Activated CD4-positive, alpha-beta memory T cell treated with anti-CD3 and anti-CD28 coated beads for 36 hours (primary cell): ENCODE results near the gene NFATC3. TPM values are rescaled to one million over a fixed set of nuclear protein-coding genes. Genes with fewer than 3 reads are reported as not detected.
A peak's percentile ranks its signal among the peaks of the same experiment; 100 is the strongest.

Experiments used
- CTCF ChIA-PET: fragments of 350-600 bp; sonication (Branson Sonifier 250); formaldehyde crosslinking; loops from one replicate; lab custom pipeline; 2021; ENCODE audit warnings: antibody characterized with exemption, inconsistent platforms; lab: Charles Lee
- POLR2A ChIA-PET: fragments of 350-600 bp; sonication (Branson Sonifier 250); formaldehyde crosslinking; loops from one replicate; lab custom pipeline; 2021; ENCODE audit warnings: antibody characterized with exemption; lab: Charles Lee
- DNase-seq: peaks from one replicate; pipeline ENCODE4 v3.0.0-alpha.2; 2020
- H3K27ac Mint-ChIP-seq: one replicate; pipeline ENCODE4 v1.8.0; 2021; ENCODE audit warnings: mixed read lengths
- H3K27me3 Mint-ChIP-seq: one replicate; pipeline ENCODE4 v1.8.0; 2021; ENCODE audit warnings: mixed read lengths
- H3K36me3 Mint-ChIP-seq: one replicate; pipeline ENCODE4 v1.8.0; 2021; ENCODE audit warnings: mixed read lengths
- H3K4me1 Mint-ChIP-seq: one replicate; pipeline ENCODE4 v1.8.0; 2021; ENCODE audit warnings: low read depth, mixed read lengths
- H3K4me3 Mint-ChIP-seq: one replicate; pipeline ENCODE4 v1.8.0; 2021; ENCODE audit warnings: mild to moderate bottlenecking, mixed read lengths
- H3K9me3 Mint-ChIP-seq: one replicate; pipeline ENCODE4 v1.8.0; 2021; ENCODE audit warnings: mixed read lengths
- intact Hi-C: fragments of 100-400 bp; cut with micrococcal nuclease; formaldehyde crosslinking; loops from one replicate; pipeline ENCODE4 v1.15.1; 2023
- total RNA-seq, 2 experiments: library from RNA; stranded (reverse); gene quantifications; one replicate each; pipeline ENCODE4 v1.2.3, GENCODE V29; 2021

Gene NFATC3
- total RNA-seq, 2 experiments from 2014 or later: 83.4 to 85.2 TPM

DNA sequence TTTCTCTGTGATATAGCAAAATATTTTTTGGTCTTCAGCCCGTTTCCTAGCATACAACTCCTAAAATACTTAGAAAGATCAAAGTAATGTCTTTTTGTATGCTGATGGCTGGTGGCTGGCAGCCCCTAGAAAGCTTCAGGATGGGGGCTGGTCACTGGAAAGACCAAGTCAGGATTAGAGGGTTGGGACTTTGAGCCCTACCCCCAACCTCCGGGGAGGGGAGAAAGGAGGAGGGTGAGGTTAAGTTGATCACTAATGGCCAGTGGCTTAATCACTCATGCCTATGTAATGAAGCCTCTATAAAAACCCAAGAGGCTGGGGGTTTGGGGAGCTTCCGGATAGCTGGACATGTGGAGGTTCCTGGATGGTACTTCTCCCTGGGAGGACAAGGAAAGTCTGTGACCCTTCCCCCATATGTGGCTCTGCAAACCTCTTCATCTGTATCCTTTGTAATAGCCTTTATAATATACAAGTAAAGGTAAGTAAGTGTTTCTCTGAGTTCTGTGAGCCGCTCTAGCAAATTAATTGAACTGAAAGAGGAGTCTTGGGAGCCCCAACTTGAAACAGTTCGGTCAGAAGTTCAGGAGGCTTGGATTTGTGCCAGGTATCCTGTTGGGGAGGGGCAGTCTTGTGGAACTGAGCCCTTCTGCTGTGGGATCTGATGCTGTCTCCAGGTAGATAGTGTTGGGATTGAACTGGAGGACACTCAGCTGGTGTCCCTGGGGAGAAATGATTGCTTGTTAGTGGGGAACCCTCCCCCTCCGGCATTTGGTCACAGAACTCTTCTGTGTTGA is 182.6 kb downstream of the NFATC3 start:
- CTCF ChIA-PET: no interaction called here
- H3K9me3 Mint-ChIP-seq: no peaks in the 10 kb centered on the region
- intact Hi-C loops: loop anchor here (10.0 kb wide), 1 partner anchor 177 kb away; the partner anchor contains the start of gene SMPD3
- no peak for DNase-seq
- POLR2A ChIA-PET: interaction anchor here (1.2 to 2.2 kb wide), 2 partner anchors 22 to 43 kb away, joined by 3 to 7 read pairs; partner anchors contain the start of genes PRMT7 and SLC7A6OS
- H3K4me1 Mint-ChIP-seq: peaks cover 71% of the 10 kb centered on the region
- H3K27me3 Mint-ChIP-seq: no peaks in the 10 kb centered on the region
- peak overlapping the region; percentile 7 for H3K4me3 Mint-ChIP-seq
- peaks cover 28% of the 10 kb centered on the region for H3K36me3 Mint-ChIP-seq
- H3K27ac Mint-ChIP-seq: peak overlapping the region; percentile 82

DNA sequence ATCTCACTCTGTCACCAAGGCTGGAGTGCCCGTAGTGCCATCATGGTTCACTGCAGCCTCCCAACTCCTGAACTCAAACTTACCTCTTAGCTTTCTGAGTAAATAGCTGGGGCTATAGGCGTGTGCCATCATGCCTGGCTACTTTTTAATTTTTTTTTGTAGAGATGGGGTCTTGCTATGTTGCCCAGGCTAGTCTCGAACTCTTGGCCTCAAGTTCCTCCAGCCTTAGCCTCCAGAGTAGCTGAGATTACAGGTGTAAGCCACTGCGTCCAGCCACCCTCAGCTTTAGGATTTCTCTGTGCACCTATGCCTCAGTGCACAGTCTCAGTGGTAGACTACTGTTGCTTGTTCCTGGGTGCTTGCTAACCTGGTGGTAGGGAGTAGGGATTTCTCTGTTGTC is 184.6 kb downstream of the NFATC3 start:
- H3K27me3 Mint-ChIP-seq: no peaks in the 10 kb centered on the region
- ChIA-PET POLR2A (interaction anchor here (0.6 kb wide), 1 partner anchor 9 kb away, joined by 3 read pairs; no protein-coding TSS in a partner anchor), CTCF (interaction anchor here (0.6 to 7.8 kb wide), 3 partner anchors 8 to 1344 kb away, joined by 3 to 58 read pairs (median 3); no protein-coding TSS in a partner anchor)
- no peaks in the 10 kb centered on the region for H3K9me3 Mint-ChIP-seq
- no peak for DNase-seq
- H3K36me3 Mint-ChIP-seq: peaks cover 44% of the 10 kb centered on the region
- intact Hi-C loops: loop anchor here (1.0 to 10.0 kb wide), 4 partner anchors 18 to 1055 kb away; partner anchors contain the start of gene SMPD3
- peaks cover 80% of the 10 kb centered on the region for H3K4me1 Mint-ChIP-seq
- H3K27ac Mint-ChIP-seq: peak overlapping the region; percentile 93
- no peak overlapping the region for H3K4me3 Mint-ChIP-seq

DNA sequence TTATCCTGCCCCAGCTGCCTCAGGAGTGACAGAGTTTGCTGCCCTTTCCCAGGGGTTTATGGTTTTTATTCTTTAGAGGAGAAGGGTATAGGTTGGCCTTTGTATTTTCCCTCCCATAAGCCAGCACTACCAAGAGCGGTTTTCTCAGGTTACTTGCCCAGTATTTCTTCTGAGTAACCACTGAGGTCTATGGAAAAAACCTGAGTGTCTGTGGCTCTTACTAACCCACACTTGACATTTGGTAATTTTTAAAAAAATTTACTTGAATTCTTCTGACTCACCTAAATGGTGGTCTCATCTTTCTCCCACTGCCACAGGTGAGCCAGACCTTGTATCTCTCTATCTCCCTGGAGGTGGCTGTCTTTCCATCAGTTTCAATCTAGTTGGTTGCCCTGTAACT is 185.2 kb downstream of the NFATC3 start:
- POLR2A ChIA-PET: interaction anchor here (0.6 kb wide), 1 partner anchor 55 kb away, joined by 3 read pairs; no protein-coding TSS in a partner anchor
- Mint-ChIP-seq H3K36me3 (peaks cover 45% of the 10 kb centered on the region), H3K4me3 (no peak overlapping the region), H3K9me3 (no peaks in the 10 kb centered on the region), H3K27ac (peak overlapping the region; percentile 93), H3K27me3 (no peaks in the 10 kb centered on the region), H3K4me1 (peaks cover 86% of the 10 kb centered on the region)
- intact Hi-C loops: loop anchor here (1.0 to 10.0 kb wide), 3 partner anchors 17 to 1054 kb away; no protein-coding TSS in a partner anchor
- DNase-seq: no peak
- CTCF ChIA-PET: interaction anchor here (0.6 to 7.8 kb wide), 2 partner anchors 9 to 57 kb away, joined by 3 to 58 read pairs; no protein-coding TSS in a partner anchor

DNA sequence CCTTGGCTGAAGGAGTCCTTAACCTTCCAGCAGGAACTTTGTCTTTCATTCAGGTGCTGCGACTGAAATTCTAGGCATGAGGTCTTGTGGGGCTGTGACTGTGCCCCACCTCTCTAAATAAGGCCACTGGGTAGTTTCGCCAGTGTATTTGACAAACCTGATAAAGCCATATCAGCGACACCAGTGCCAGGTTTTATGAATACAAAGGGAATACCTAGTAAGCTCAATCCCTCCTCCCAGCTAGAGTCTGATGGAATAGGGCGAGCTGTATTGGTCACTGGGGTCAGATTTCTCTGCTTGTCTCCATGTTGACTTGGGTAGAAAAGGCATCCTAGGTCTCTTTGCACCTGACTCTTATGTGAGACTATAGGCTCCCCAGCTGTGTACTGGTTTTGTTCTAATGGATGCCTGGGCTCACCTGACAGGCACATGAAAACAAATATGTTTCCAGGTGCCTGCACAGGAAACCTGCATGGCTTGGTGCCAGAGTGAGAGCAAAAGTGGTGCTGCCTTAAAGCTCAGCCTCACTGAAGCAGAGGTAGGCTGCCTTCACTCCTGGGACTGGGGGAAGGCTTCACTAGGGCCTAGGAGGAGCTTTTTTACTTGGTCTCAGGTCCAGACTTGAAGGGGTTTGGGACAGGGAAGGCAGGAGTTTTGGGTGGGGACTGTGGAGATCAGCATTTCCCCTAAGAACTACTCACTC is 187.5 kb downstream of the NFATC3 start:
- Mint-ChIP-seq H3K4me3 (peak overlapping the region; percentile 44), H3K4me1 (peaks cover 82% of the 10 kb centered on the region), H3K36me3 (peaks cover 49% of the 10 kb centered on the region), H3K27me3 (no peaks in the 10 kb centered on the region), H3K9me3 (no peaks in the 10 kb centered on the region), H3K27ac (peak overlapping the region; percentile 93)
- peak; percentile 53 for DNase-seq
- CTCF ChIA-PET: interaction anchor here (0.6 to 7.8 kb wide), 8 partner anchors 9 to 248 kb away, joined by 3 to 58 read pairs (median 6); partner anchors contain the start of genes PRMT7, SLC7A6 and SLC7A6OS
- POLR2A ChIA-PET: interaction anchor here (0.6 to 3.3 kb wide), 6 partner anchors 9 to 54 kb away, joined by 4 to 18 read pairs (median 6); partner anchors contain the start of genes PLA2G15, PRMT7, SLC7A6 and SLC7A6OS
- intact Hi-C loops: loop anchor here (10.0 kb wide), 2 partner anchors 252 to 1052 kb away; no protein-coding TSS in a partner anchor

DNA sequence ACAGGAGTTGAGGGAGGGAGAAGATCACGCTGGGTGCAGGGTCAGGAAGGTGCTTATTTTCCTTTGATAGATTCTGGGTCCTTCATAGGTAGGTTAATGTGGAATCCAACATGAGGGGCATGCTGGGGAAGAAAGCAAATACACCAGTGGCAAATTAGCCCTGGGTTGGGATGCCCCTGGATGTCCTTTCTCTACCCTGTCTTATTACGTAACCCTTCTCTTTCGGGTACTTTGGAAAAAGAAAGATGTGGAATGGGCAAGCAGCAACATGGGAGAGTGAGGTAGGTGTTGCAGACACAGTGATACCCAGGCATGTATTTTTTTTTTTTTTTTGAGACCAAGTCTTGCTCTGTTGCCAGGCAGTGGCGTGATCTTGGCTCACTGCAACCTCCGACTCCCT is 188.3 kb downstream of the NFATC3 start:
- Mint-ChIP-seq H3K27ac (peak overlapping the region; percentile 93), H3K9me3 (no peaks in the 10 kb centered on the region), H3K4me3 (peak overlapping the region; percentile 44), H3K4me1 (peaks cover 74% of the 10 kb centered on the region), H3K27me3 (no peaks in the 10 kb centered on the region), H3K36me3 (peaks cover 43% of the 10 kb centered on the region)
- CTCF ChIA-PET: interaction anchor here (1.2 to 7.8 kb wide), 7 partner anchors 9 to 247 kb away, joined by 4 to 58 read pairs (median 8); partner anchors contain the start of genes PRMT7, SLC7A6 and SLC7A6OS
- POLR2A ChIA-PET: interaction anchor here (1.2 to 3.3 kb wide), 4 partner anchors 11 to 38 kb away, joined by 4 to 18 read pairs (median 9); partner anchors contain the start of genes PLA2G15, PRMT7 and SLC7A6OS
- intact Hi-C loops: loop anchor here (10.0 kb wide), 2 partner anchors 251 to 1051 kb away; no protein-coding TSS in a partner anchor
- DNase-seq: no peak

DNA sequence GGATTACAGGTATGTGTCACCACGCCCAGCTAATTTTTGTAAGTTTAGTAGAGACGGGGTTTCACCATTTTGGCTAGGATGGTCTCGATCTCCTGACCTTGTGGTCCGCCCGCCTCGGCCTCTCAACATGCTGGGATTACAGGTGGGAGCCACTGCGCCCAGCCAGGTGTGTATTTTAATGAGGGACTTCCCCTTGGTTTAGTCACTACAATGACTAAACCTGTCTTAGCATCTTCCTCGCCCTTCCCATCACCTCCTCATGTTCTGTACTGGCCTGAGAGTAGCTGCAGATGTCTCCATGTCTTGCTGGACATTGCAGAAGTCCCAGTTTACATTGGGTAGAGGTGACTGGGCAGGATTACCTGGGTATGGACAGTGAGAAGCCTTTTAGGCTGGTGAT is 188.7 kb downstream of the NFATC3 start:
- POLR2A ChIA-PET: interaction anchor here (0.9 to 3.3 kb wide), 3 partner anchors 10 to 37 kb away, joined by 4 to 18 read pairs (median 4); partner anchors contain the start of genes PRMT7 and SLC7A6OS
- intact Hi-C loops: loop anchor here (10.0 kb wide), 2 partner anchors 251 to 1051 kb away; no protein-coding TSS in a partner anchor
- Mint-ChIP-seq H3K27me3 (no peaks in the 10 kb centered on the region), H3K27ac (peak overlapping the region; percentile 93), H3K36me3 (peaks cover 43% of the 10 kb centered on the region), H3K4me3 (no peak overlapping the region), H3K4me1 (peaks cover 74% of the 10 kb centered on the region), H3K9me3 (no peaks in the 10 kb centered on the region)
- DNase-seq: no peak
- CTCF ChIA-PET: interaction anchor here (0.8 to 7.8 kb wide), 7 partner anchors 10 to 55 kb away, joined by 3 to 58 read pairs (median 8); partner anchors contain the start of genes PRMT7, SLC7A6 and SLC7A6OS

DNA sequence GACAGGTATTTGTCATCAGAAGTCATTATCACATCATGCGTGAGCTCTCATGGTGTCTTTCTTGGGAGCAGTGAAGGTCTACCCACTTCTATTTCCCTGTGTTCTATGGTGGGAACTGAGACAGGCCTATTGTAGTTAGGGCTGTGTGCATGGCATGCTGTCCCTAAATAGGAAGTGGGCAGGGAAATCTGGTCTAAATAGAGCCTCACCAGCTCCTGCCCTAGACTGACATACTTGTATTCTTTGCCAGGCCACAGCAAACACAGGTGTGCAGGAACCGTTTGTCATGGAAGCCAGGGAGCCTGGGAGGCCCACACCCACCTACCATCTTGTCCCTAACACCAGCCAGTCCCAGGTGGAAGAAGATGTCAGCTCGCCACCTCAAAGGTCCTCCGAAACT is 189.3 kb downstream of the NFATC3 start:
- intact Hi-C loops: loop anchor here (10.0 kb wide), 2 partner anchors 250 to 1050 kb away; no protein-coding TSS in a partner anchor
- DNase-seq: no peak
- H3K4me1 Mint-ChIP-seq: peaks cover 71% of the 10 kb centered on the region
- H3K9me3 Mint-ChIP-seq: no peaks in the 10 kb centered on the region
- no peaks in the 10 kb centered on the region for H3K27me3 Mint-ChIP-seq
- peaks cover 41% of the 10 kb centered on the region for H3K36me3 Mint-ChIP-seq
- CTCF ChIA-PET: interaction anchor here (0.8 to 7.8 kb wide), 6 partner anchors 10 to 55 kb away, joined by 3 to 58 read pairs (median 7); partner anchors contain the start of genes PRMT7, SLC7A6 and SLC7A6OS
- POLR2A ChIA-PET: interaction anchor here (0.8 to 3.3 kb wide), 5 partner anchors 10 to 181 kb away, joined by 3 to 18 read pairs (median 4); partner anchors contain the start of genes PRMT7, SLC7A6 and SLC7A6OS
- H3K27ac Mint-ChIP-seq: peak overlapping the region; percentile 93
- no peak overlapping the region for H3K4me3 Mint-ChIP-seq

DNA sequence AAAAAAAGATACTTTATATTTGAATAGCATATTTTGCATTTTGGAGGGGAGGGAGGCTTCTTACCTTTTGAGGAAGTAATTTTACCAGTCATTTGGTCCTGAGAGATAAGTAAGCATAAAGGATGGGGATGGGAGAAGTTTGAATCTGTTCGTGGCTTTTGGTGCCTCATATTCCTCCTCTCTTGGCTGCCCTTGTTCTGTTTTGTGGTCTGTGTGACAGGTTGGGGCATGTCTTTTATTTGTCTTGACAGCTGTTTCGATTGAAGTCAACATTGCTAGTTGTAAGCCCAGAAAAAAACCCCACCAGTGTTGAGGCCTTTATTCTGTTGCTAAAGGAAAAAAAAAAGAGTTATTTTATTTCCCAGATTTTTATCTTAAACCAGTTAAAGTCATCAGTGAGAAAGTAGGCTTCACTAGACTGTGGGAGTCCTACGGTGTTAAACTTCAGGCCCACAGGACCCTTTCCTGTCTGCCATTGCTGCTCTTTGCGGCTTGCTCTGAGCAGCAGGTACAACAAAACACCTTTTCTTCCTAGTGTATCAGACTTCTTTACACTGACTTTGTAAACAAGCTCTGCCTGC is 190.5 kb downstream of the NFATC3 start:
- peaks cover 43% of the 10 kb centered on the region for H3K36me3 Mint-ChIP-seq
- no peak overlapping the region for H3K4me3 Mint-ChIP-seq
- H3K4me1 Mint-ChIP-seq: peaks cover 67% of the 10 kb centered on the region
- intact Hi-C loops: loop anchor here (1.0 to 10.0 kb wide), 4 partner anchors 10 to 1049 kb away; no protein-coding TSS in a partner anchor
- ChIA-PET POLR2A (interaction anchor here (0.7 to 2.1 kb wide), 3 partner anchors 10 to 42 kb away, joined by 4 to 8 read pairs (median 8); partner anchors contain the start of gene SLC7A6), CTCF (interaction anchor here (0.9 to 7.8 kb wide), 7 partner anchors 12 to 182 kb away, joined by 3 to 58 read pairs (median 4); partner anchors contain the start of gene SLC7A6)
- peak overlapping the region; percentile 93 for H3K27ac Mint-ChIP-seq
- no peaks in the 10 kb centered on the region for H3K9me3 Mint-ChIP-seq
- peak; percentile 66 for DNase-seq
- no peaks in the 10 kb centered on the region for H3K27me3 Mint-ChIP-seq

DNA sequence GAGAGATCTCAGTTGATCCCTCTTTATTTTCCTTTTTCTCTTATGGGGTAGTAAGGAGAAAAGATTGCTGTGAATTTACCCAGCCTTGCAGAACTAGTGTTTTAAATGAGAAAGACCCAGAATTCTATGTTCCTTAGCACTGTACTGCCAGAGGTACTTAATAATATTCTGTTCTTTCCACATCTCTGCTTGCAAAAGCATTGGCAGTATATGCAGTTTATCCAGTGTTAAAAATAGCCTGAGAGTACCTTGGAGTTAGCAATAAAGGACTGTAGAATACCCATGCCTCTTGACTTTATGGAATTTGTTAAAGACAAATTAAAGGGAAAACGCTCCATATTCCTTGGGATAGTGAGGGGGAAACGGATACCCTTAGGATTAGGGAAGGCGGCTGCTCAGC is 191.1 kb downstream of the NFATC3 start:
- Mint-ChIP-seq H3K36me3 (peaks cover 47% of the 10 kb centered on the region), H3K9me3 (no peaks in the 10 kb centered on the region), H3K4me3 (no peak overlapping the region), H3K27ac (peak overlapping the region; percentile 93), H3K27me3 (no peaks in the 10 kb centered on the region), H3K4me1 (peaks cover 68% of the 10 kb centered on the region)
- CTCF ChIA-PET: interaction anchor here (0.9 to 7.8 kb wide), 6 partner anchors 12 to 182 kb away, joined by 3 to 58 read pairs (median 4); partner anchors contain the start of gene SLC7A6
- intact Hi-C loops: loop anchor here (10.0 kb wide), 2 partner anchors 249 to 1049 kb away; no protein-coding TSS in a partner anchor
- POLR2A ChIA-PET: interaction anchor here (1.9 to 2.1 kb wide), 2 partner anchors 9 to 12 kb away, joined by 8 read pairs; partner anchors contain the start of gene SLC7A6
- DNase-seq: no peak
